GM19324 (cell line): ENCODE data around the gene MAP3K4.

Source experiments
- ATAC-seq: cut with Tn5 transposase; IDR thresholded peaks from one replicate; pipeline ENCODE4 v1.9.1; 2021; ENCODE audit warnings: mild to moderate bottlenecking, moderate library complexity; ENCODE audit not compliant: unreplicated experiment, low FRiP score

MAP3K4 gene

DNA sequence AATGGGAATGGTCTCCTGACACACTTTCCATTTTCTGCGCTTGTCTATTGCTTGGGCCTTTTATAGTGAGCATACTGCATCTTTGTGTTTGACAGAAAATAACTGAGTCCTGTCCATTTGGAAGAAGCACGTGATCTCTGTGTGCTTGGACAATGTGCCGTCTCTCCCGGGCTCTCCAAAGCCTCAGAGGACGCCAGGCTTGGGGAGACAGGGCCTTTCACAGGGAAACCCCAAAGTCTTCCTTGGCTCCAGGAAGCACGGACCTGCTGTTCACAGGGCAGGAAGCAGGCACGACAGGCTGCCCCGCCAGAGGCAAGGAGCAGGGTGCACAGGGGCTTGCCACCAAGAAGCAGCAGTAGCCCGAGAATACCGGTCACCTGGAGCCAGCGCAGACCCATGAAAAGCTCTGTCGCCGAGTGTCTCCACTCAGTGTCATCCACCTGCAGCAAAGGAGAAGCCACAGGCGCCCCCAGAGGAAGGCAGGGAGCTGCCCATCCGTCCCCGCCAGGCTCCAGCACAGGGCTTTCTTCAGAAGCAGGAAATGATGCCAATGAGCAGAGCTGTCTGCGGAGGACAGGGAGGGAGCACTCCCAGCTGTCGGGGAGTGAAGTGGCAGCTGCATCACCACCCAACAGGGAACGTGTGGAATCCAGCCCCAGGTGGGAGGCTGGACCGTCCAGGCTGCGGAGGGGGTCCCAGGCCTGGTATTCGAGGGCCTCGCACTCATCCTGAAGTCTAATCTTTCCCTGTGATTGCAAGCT is 147.2 kb downstream of the MAP3K4 start:
- no peak for ATAC-seq

DNA sequence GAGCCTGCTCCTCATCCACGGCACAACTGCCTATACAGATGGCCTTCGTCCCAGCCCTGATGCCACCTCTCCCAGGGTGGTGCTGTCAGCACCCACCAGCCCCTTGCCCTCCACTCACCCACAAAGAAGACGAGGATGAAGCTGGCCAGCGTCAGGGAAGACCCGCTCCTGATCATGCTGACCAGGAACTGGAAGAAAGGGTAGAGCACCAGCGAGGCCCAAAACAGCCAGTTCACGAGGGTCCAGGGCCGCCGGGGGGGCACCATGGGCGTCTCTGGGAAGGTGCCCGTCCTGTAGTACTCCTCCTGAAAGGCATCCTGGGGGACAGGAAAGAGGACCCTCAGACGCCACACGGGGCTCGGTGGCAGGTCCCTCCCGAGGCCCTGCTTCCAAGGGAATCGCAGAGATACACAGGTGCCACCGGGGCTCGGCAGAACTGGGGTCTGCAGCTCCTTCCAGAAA is 147.8 kb downstream of the MAP3K4 start:
- ATAC-seq, result no peak

DNA sequence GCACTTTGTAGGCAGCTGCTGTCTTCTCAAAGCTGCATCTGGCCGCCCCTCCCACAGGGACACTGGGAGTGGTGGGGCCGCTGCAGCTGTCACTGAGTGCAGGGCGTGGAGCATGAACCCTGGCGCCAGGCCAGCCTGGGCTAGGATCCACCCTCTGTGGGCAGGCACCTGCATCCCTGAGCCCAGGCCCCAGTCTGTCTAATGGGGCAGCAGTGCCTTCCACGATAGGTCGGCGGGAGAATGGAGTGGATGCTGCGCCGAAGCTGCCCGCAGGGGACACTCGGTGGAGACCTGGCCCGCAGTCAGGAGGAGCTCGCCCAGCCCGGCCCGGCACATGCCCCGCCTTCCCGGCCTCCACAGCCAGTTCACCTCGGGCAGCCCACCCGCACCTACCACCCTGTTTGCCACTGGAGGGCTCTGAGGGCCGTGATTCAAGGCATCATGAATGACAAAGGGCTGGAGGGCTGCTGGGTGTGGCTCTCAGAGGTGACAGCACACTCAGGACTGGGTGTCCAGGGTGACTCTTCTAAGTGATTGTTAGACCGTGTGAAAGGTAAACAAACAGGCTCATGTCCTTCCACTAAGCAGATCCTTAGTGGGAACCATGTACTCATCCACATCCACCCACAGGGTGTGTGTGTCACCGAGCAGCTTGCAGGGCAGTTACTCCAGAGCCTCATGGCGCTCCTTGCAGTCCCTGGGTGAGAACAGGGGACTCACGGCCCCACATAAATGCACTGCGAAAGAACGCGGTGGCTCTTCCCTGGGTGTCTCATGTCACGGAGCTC is 148.4 kb downstream of the MAP3K4 start:
- ATAC-seq, result no peak

DNA sequence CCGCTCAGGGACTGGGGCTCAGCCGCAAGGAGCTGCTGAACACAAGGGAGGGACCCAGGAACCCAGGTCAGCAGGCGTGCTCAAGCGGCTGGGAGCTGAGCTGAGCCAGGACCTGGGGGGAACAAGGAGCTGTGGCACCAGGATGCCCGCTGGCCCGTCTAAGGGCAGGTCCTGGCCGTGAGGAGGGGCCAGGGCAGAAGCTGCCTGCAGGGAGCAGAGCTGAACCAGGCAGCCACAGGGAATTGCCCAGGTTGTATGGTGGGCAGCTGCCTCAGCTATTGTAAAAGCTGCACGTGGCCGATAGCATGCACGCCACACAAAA is 148.9 kb downstream of the MAP3K4 start:
- ATAC-seq, result no peak

DNA sequence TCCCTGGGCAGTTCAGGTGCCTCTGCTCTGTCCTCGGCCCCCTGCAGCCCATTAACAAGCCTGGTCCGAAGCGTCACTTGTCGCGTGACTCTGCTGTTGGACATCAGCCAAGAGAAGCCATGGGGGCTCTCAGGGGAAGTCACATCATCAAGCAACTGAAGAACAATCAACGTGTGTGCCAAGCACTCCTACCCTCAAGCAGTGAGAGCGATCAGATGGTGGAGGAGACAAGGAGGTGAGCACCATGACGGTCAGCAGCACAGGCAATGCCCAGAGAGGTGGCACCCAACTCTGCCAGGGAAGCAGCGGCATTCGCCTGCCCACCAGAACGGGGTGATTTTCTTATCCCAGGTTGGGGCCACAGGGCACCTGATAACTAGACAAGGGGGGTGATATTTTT is 149.6 kb downstream of the MAP3K4 start:
- no peak for ATAC-seq

DNA sequence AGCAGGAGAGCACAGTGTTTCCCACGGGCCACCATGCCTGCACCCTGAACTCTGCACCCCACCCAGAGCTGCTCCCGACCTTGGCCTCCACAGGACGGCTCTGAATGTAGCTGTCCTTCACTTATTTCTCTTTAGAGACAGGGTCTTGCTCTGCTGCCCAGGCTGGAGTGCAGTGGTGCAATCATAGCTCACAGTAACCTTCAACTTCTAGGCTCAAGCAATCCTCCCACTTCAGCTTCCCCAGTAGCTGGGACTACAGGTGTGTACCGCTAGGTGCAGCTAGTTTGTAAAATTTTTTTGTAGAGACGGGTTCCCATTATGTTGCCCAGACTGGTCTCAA is 151.4 kb downstream of the MAP3K4 start:
- ATAC-seq, result no peak

DNA sequence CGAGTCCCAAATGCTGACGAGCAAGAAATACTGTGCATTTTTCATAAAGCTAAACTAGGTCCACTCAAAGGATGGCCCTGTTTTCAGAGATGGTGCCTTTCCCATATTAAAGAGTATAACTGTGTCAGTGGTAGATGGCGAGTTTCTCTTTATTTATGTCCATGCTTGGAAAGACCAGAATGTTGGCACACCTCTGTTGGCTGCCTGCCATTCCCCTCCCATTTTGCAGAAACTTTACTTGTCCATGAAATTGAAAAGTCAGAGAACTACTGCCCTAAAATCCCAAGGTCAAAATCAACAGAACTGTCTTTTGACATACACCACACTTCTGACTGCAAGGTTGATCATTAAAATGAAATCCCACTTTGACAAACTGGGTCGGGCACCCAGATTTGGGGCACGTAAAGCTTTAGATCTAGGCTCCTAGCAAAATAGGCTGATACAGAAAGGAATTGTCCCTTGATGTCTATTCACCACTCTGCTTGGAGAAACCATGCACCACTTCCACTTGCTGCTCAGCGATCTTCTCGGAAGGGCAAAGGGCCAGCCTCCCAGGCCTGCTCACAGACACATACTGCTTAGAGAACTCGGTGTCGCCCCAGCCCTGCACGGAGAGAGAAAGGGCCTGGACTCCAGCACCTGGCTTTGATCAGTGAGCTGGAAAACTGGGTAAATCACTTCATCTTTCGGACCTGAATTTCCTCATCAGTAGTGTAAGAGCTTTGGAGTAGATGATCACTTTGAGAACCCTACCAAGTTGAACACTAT is 152.3 kb downstream of the MAP3K4 start:
- no peak for ATAC-seq

DNA sequence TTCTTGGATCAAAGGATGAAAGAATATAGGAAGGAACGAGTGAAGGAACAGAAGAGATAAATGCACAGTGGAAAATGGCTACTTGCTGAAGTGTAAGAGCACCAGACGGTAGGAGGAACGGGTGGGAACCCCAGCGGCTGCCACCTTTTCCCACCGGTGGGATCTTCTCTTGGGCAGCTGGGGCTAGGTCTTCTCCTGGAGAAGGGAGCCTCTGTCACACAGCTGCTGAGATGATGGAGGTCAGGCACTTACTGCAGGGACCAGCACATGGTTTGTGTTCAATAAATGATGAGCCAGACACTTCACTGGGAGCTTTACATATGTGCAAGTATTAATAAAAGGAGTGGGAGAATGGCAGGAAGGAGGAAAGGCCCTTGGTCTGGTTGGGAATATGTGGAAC is 158.6 kb downstream of the MAP3K4 start:
- no peak for ATAC-seq

DNA sequence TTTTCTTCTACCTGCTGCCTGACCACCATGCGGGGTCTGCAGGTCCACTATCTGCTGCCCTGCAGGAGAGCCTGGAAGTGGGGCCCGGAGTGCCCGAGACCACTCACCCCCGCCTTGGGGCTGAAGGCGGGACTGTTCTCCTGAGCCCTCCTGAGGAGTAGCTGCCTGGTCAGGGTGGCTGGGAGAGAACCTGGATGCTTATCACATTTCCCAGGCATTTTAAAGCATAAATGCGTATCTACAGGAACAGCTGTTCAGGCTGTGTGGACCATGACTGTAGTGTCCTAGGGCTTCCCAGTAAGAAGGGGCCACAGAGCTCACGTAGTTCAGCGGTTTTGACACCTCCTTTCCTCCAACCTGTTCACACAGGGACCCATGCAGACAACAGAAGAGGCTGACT is 159.0 kb downstream of the MAP3K4 start:
- ATAC-seq, result no peak

DNA sequence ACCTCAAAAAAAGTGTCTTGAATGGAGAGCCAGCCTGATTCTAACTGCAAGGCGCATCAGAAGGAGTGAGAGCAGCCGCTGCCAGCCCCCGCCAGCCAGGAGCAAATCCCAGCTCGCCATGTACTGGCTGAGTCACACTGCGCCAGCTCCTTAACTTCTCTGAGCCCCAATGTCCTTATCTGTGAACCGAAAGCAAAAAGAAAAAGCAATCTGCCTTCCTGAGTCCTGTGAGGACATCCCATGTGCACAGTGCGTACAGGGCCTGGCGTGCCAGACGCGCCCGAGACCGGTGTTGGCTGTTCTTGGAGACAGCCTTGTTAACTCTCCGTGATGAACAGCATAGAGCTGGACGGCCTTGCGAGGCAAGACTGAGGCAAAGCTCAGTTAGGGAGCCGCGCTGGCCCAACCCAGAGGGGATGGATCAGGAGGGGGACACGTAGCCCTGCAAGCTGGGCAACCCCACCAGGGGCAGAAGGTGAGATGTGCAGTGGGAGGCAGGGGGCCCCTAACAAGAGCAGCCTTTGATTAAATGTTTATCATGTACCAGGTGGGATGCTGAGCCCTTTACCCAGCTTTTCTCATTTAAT is 159.6 kb downstream of the MAP3K4 start:
- no peak for ATAC-seq

DNA sequence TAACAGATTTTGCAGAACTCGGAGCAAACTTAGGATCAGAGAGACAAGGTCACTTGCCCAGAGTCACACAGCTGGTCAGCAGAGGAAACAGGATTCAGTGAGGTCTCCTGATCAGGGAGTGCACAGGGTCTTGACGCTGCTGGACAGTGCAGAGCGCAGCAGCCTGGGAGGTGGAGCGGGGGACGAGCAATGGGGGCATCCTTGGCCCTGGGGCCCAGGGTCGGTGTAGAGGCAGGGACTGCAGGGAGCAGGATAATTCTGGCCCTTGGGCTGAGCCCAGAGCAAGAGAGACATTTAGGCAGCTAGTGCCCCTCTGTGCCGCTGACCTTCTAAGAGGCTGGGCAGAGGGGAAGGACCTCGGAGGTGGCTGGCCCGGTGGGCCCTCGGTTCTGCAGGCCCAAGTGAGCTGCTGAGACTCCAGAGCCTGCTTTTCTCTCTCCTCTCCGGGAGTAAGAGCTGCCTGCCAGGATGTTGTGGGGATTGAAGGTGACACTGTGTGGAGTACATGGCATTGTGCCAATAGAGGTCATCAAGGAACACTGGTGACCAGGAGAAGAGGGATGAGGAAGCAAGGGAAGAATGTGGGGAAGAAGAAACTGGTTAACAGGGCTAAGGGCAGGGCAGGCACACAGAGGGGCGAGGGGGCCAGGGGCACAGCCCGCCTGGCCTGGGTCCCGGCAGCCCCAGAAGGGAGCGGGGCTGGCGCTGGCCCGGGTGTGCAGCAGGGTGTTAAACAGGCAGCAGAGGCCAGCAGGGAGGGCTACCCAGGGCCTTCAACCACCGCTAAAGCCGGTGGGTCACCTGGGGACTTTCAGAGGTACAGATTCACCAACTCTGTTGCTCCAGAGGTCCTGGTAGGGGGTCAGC is 160.3 kb downstream of the MAP3K4 start:
- no peak for ATAC-seq

DNA sequence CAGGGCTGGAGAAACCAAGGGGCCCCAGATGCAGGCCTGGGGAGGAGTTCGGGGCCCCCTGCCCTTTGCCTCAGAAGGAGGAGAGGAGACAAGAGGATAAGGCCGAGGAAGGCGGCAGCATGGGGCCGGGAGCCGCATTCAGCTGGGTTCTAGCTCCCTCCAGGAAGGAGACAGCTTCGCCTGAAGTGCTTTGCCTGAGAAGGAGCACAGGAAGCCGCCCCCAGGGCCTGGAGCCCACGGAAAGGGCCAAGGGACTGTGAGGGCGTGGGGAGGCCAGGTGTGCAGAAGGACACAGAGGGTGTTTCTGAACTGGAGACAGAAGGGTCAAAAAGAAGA is 160.9 kb downstream of the MAP3K4 start:
- no peak for ATAC-seq

DNA sequence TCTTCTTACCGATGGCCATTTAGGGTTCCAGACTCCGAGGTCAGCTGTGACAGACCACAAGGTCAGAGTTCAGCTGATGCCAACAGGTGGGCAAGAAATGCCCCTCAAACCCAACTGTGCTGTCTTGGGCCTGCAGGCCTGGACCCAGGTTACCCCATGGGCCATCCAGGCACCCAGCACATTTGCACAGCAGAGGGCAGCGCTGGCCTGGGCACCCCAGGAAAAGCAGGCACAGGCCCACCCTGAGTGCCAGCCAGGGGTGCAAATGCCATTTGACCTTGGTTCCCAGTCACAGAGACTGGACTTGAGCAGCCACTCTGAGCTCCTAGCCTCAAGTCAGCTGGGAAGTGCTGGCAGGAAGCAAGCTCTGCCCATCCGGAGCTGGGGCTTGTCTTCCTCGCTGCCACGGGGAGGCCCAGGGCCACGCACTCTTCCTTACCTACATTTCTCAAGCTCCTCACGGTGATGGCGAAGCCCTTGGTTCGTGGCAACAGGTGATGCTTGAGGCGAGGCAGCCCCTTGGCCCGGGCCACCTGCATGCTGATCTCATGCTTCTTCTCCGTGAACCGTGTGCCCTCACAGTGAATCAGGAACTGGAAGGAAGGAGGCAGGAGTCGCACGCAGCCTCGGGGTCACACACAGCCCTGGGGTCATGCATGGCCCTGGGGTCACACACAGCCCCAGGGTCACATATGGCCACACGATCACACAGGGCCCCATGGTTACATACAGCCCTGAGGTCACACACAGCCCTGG is 161.5 kb downstream of the MAP3K4 start:
- no peak for ATAC-seq

DNA sequence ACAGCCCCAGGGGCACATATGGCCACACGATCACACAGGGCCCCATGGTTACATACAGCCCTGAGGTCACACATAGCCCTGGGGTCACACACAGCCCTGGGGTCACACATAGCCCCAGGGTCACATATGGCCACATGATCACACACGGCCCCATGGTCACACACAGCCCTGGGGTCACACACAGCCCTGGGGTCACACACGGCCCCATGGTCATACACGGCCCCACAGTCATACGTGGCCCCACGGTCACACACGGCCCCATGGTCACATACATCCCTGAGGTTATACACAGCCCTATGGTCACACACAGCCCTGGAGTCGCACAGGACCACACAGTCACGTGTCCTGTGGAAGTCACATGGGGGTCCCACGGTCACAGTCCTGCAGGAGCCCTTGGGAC is 162.2 kb downstream of the MAP3K4 start:
- no peak for ATAC-seq

DNA sequence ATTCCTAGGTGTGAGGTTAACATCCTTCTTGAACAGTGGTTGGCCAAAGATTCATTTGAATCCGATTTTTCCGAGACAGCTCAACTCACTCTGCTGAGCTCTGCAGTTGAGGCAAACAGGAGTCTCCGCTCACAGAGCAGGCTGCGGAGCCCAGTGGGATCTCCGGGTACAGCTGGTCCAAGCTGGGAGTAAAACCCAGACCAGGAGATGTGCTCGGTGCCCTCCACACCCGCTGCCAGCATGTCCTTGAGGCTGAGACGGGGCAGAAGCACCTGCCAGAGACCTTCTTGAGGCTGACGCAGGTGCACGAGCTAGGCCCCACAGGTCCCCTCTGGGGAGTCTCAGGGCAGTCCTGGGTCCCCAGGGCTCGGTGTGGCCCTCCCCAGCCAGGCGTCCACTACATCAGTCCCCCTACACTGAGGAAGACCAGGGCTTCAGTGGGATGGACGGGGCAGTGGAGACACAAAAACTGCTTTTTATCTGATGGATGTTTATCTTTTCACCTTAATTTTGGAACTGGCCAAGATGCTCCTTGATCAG is 163.3 kb downstream of the MAP3K4 start:
- ATAC-seq, result no peak

DNA sequence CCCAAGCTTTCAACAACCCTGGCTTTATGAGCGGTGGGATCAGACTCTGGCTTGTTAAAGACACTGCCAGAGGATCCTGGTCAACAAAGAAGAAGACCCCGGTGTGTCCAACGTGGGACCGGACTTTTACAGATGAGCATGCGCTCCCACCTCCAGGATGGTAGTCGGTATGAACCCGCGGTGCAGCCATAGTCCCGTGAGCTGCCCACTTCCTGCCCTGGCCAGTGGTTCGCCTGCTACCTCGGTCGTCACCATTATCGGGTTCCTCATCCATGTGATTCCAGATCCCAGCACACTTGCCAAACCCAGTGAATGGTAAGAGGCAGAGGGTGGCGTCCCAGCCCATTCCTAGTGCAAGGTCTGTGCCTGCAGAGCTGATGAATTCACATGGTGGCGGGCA is 169.6 kb downstream of the MAP3K4 start:
- ATAC-seq, result no peak

DNA sequence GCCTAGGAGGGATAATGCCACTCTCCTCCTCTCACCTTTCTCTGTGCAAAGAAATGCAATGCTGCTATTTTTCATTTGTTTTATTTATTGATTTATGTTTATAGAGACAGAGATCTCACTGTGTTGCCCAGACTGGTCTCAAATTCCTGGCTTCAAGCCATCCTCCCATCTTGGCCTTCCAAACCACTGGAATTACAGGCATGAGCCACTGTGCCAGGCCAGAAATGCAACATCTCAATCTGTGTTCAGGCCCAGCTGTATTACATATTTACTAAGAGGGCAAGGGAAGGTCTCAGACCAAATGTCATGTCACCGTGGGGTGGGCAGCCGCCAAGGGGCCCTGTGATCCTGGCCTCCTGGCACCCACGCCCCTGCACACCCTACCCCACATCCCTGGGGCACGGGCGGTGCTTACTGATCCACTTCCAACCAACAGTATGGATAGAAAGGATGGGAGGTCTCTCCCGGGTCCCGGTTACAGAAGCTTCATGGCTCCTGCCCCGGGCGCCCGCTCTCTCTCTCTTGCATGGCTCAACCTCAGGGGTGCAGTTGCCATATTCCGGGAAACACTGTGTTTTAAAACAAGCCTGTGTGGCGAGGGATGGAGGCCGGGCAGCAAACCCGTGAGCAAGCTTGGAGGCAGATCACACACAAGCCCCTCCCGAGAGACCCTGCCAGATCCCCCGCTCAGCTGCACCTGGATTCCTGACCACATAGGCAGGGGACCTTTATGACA is 170.5 kb downstream of the MAP3K4 start:
- ATAC-seq, result no peak

DNA sequence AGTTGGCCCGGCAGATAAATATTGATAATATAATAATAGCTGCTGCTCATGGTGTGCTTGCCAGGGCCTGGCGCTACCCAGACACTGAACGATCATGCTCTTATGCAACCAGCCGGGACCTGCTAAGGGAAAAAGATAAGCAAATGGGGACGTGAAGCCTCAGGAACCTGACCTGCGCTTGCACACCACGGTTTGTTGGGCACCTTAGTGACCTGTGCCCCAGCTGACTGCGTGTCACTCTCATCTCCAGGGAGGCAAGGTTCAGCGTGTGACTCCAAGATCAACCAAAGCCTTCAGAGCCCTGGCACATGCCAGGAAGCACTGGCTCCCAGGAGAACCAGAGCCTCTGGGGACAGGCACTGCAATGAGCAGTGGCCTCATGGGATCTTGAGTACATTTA is 171.2 kb downstream of the MAP3K4 start:
- no peak for ATAC-seq
